Stimulated activated CD8-positive, alpha-beta memory T cell treated with anti-CD3 and anti-CD28 coated beads, Interleukin-12 subunit alpha, Interleukin-12 subunit beta, amount 100 ng/mL, for 24 hours (primary cell): ENCODE data around the gene NPR2.

Source experiments
- DNase-seq: peaks from one replicate; pipeline ENCODE4 v3.0.0-alpha.2; 2020; ENCODE audit errors: extremely low read depth

NPR2 gene

GRCh38 chr9:35763803-35764202, 27.6 kb upstream of the NPR2 start:
- no peak for DNase-seq

GRCh38 chr9:35766997-35767396, 24.4 kb upstream of the NPR2 start:
- DNase-seq = no peak

- no peak for DNase-seq
These were observed 23.9 kb upstream of the NPR2 start for GRCh38 chr9:35767458-35767857.

GRCh38 chr9:35769763-35770162, 21.6 kb upstream of the NPR2 start:
- DNase-seq = no peak

- DNase-seq = no peak
These were observed 20.3 kb upstream of the NPR2 start for GRCh38 chr9:35771075-35771433.

GRCh38 chr9:35771534-35771933, 19.9 kb upstream of the NPR2 start:
- DNase-seq = no peak

- DNase-seq = no peak
These were observed 19.4 kb upstream of the NPR2 start for GRCh38 chr9:35771943-35772342.

GRCh38 chr9:35774907-35775635, 16.3 kb upstream of the NPR2 start:
- DNase-seq = no peak

GRCh38 chr9:35776018-35776417, 15.4 kb upstream of the NPR2 start:
- DNase-seq = no peak

GRCh38 chr9:35778496-35778895, 12.9 kb upstream of the NPR2 start:
- DNase-seq = no peak

GRCh38 chr9:35781066-35781465, 10.3 kb upstream of the NPR2 start:
- DNase-seq = no peak

GRCh38 chr9:35783418-35783817, 8.0 kb upstream of the NPR2 start:
- no peak for DNase-seq

GRCh38 chr9:35789541-35789940, 1.9 kb upstream of the NPR2 start:
- DNase-seq = no peak

GRCh38 chr9:35790025-35790384, 1.4 kb upstream of the NPR2 start:
- no peak for DNase-seq

- DNase-seq = peak; percentile 21
These were observed 750 bp upstream of the NPR2 start for GRCh38 chr9:35790385-35791296.

- DNase-seq = no peak
These were observed 828 bp downstream of the NPR2 start for GRCh38 chr9:35792024-35792813.

GRCh38 chr9:35792826-35793225, 1.4 kb downstream of the NPR2 start:
- DNase-seq = no peak

- DNase-seq = no peak
These were observed 2.1 kb downstream of the NPR2 start for GRCh38 chr9:35793461-35793860.

- DNase-seq = no peak
These were observed 4.3 kb downstream of the NPR2 start for GRCh38 chr9:35795695-35796094.

GRCh38 chr9:35797311-35798109, 6.1 kb downstream of the NPR2 start:
- no peak for DNase-seq

- no peak for DNase-seq
These were observed 7.4 kb downstream of the NPR2 start for GRCh38 chr9:35798658-35799374.
